Hepatocyte (in vitro differentiated cells): ENCODE data around the gene ADAM33.

Source experiments
- CTCF ChIP-seq: fragments of 200-600 bp; sonication (generic); IDR thresholded peaks from 2 replicates; pipeline ENCODE4 v1.5.1; 2016; ENCODE audit warnings: antibody characterized with exemption, mild to moderate bottlenecking; ENCODE audit not compliant: poor library complexity
- EZH2 ChIP-seq: fragments of 200-600 bp; sonication (generic); IDR thresholded peaks from 2 replicates; pipeline ENCODE4 v1.6.1; 2016; ENCODE audit warnings: antibody characterized with exemption, mild to moderate bottlenecking, borderline replicate concordance

GRCh38 chr20:3696200-3696599 lies 14.4 kb upstream of the ADAM33 start:
- peak; percentile 21 for TF ChIP-seq CTCF
- TF ChIP-seq EZH2: no peak
